GM19043 (cell line): ENCODE measurements around the gene TEX35.

Experiments
- ATAC-seq: cut with Tn5 transposase; IDR thresholded peaks from one replicate; pipeline ENCODE4 v1.9.1; 2021; ENCODE audit warnings: low read depth; ENCODE audit not compliant: unreplicated experiment

TEX35 gene

DNA sequence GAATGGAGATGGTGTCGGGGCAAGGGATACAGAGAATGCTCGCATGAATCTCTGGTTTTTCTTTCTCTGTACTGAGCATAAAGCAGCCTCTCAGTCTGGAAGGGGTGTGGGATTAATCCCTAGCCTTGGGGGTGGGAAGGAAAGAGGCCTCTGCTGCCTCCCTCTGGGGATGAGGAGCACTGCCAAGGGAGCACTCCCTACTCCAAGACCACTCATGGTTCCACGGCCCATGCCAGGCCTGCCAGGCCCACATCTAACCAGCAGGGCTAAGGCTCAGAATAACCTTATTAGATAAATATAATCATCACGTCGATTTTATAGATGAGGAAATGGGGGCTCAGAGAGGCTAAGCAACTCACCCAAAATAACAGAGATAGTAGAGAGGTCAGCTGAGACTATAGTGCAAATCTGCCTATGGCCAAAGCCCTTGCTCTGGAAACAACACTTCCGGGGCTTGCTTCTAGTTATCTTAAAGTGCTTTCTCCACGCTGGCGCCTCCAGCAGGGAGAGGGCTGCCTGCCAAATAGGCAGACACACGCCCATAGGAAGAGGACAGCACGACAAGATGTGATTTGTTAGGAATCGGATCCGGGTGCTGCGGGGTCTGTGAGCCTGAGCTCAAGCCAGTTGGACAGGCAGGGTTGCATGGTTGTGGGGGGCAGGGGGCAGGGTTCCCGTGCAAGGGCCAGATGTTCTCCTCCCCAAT, 522 bp downstream of the TEX35 start:
- no peak for ATAC-seq

DNA sequence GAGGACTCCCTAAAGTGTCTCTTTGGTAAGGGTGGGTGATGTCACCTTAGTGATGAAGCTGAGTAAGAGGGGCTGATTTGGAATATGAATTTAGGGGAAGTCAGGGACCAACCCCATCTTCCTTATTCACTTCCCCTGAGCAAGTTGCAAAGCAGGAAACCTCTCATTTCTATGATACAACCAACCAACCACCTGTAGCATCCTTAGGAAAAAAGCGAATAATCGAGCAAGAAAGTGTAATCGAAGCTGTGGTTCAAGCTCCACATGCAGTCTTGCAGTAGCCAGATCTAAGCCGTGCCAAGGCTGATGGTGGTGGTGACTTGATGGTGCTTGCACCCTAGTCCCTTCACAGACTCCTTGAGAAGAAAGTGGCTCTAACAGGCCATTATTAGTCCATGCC, 3.2 kb downstream of the TEX35 start:
- no peak for ATAC-seq

- ATAC-seq = no peak
Measured at GRCh38 chr1:178518894-178519293, 6.0 kb downstream of the TEX35 start.

DNA sequence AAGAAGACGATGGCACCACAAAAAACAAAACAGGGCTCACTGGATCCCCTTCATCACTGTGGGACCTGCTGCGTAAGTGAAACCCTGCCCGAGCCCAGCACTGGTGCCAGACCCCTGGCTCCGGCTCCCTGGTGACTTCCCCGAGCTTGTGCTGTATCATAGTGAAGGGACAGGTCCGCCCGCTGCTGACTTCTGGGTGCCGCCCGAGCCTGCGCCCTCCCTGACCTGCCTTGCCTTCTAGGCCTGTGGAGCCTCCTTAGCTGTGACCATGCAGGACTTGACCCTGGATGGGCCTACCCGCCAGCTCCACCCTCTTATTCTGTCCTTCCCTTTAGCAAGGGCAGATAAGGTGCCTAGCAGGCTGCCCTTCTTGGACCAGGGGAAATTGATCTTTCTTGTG, 7.9 kb downstream of the TEX35 start:
- ATAC-seq = no peak

DNA sequence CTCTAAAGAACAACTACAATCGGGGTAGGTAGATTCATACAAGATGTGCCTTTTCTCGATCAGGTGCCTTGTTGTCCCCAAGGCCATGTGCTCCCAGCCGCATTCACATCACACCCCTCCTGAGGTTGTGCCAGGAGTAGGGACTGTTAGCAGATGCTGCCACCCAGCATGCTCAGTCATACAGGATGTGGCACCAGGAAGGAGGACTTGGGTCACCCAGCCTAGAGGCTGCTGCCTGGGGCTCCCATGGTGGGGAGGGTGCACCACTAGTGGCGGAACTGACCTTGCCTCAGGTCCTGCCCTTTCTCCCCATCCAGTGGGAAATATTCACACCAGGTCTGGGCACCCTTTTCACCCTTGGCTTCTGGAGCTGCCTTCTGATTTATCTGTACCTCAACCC, 8.3 kb downstream of the TEX35 start:
- no peak for ATAC-seq

GRCh38 chr1:178527117-178527516, 14.2 kb downstream of the TEX35 start:
- ATAC-seq = no peak

- ATAC-seq = no peak
Measured at GRCh38 chr1:178528228-178528952, 15.5 kb downstream of the TEX35 start.

DNA sequence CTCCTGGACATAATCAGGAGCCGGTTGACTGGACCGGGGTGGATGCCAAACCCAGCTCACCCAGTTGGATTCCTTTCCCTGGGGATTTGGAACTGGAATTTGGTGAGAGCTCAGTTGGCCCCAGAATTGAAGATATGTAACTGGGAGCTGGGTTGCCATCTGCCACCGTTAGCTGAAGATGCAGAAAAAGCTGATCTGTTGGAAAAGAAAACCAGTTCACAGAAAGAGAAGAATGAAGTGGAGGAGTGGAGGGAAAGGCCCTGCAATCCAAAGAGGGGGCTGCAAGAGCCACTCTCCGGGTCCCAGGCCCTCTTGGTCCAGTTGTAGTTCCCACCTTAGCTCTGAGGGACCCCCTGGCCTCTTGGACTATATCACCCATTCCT, 16.0 kb downstream of the TEX35 start:
- ATAC-seq = no peak

DNA sequence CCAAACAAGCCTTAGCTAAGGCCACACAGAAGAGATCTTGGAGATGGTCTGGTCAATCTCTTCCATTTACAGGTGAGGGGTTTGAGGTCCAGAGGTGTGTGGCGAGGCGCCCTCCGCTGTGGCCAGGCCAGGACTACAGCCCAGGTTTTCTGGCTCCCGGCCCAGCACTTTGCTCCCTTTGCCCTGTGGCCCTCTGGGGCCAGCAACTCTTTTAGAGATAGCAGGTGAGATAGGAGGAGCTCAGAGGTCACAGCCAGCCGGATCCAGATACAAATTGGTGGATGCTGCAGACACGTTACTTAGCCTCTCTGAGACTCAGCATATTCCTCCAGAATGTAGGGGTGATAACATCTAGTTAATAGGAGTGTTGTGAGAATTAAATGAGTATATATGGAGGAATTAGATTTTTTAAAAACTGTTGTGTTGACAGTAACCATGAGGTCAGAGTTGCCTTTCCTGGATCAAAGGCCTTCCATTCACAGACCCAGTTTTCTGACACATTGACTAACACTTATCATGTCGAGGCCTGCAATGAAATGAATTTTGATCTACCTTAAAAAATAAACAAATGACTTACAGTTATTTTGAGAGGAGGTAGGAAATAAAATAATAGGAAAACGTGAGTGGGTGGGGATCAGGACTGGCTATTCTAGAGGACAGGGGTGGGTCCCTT, 16.6 kb downstream of the TEX35 start:
- no peak for ATAC-seq

DNA sequence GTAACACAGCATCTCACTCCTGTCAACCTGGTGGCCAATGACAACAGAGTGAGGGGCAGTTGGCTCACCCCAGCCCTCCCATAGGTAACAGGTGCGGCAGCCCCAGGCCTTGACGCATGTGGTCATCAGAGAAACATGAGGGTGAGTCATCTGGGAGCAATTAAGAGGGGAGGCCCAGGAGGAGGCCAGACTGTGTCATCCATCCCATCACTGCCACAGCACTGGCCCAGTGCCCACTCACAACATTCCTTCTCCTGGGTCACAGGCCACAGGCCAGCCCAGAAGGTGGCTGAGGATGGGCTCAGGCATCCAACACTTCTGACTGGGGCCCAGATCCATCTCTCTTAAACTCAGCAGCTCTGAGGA, 17.1 kb downstream of the TEX35 start:
- ATAC-seq = no peak

- ATAC-seq = no peak
Measured at GRCh38 chr1:178530502-178530901, 17.6 kb downstream of the TEX35 start.

DNA sequence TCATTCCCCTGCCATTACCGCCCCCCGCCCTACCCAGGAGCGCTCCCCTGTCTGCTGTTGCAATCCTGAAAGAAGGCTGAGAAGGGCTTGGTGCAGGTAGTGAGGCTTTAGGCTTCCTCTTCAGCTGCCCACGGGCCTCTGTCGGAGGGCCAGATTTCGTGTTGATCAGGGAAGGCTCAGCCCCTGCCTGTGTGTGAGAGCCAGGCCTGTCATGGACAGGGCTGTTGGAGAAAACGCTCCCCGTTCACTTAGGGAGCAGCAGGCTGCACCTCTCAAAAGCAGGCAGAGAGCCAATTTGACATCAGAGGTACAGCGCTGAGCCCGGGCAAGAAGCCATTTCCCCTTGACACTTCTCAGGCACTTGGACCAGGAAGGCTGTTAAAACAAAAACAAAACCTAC, 19.0 kb downstream of the TEX35 start:
- ATAC-seq = peak; percentile 32

GRCh38 chr1:178532392-178532791, 19.5 kb downstream of the TEX35 start:
- ATAC-seq = peak; percentile 80

GRCh38 chr1:178533121-178533946, 20.4 kb downstream of the TEX35 start:
- ATAC-seq = no peak

GRCh38 chr1:178534137-178534868, 21.4 kb downstream of the TEX35 start:
- ATAC-seq = no peak

- no peak for ATAC-seq
Measured at GRCh38 chr1:178536329-178536728, 23.4 kb downstream of the TEX35 start.

GRCh38 chr1:178536844-178537371, 24.0 kb downstream of the TEX35 start:
- ATAC-seq = no peak

DNA sequence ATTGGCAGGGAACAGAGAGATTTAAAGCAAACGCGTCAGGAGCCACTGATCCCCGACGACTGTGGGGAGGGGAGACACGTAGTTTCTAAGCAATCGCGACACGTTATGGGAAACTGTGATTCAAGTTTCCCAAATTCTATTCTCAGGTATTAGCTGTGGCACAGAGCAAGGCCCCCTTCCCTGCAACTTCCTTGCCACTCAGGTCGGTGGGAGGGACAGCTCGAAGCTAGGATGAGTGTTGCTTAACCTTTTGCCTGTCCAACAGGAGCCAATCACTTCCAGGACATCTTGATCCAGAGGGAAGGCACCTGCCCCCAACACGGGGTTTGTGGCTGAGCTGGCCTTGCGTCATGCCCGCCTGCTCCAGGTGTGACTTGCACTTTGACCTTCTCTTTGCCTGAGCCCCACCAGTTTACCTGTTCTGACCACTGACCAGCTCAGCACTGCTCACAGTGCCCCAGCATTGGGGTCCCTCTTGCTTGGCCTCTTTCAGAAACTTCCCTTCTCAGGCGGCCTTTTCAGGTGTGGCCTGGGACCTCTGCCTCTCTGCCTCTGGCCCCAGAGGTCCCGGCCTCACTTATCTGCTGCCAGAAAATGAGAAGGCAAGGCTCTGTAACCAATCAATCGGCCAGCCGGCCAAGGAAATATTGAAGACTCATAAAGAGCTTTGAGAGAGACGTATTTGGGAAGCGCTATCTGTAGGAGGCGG, 24.6 kb downstream of the TEX35 start:
- ATAC-seq = no peak

DNA sequence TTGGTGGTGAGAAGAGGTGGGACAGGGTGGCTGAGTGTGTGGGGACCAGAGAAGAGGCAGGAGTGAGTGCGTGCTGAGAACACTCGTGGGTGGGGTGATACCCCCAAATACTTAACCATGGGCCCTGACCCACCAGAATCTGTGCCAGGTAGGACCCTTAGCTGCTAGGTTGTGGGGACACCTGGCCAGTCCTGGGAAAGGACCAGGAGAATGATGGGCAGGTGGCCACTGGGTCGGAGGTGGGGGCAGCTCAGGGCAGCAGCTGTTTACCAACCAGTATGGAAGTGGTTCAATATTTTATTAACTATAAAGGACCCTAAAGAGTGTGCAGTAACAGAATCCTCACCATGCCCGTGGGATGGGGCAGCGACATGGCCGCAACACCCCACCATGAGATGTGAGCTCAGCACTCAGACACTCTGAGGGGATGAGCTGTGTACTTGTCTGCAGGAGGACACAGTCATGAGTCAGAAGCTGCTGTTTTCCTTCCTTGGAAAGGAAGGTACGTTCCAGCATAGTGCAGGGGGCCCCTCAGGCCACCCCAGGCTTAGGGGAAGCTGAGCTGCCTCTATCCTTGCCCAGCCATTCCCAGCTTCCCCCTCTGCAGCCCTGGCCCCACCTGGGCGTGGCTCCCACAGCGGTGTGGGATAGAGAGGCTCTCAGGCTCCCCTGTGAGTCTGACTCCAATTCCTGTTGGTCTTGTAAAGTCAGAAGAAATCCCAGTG, 25.4 kb downstream of the TEX35 start:
- no peak for ATAC-seq
